H7 (cell line): ENCODE data around the gene GALNT10. TPM values are rescaled to one million over a fixed set of nuclear protein-coding genes. Genes with fewer than 3 reads are reported as not detected.

Experiments used
- total RNA-seq: library from RNA; depleted of rRNA; stranded (reverse); fragments of >200 nt; shearing (Covaris generic); gene quantifications from 2 replicates; pipeline ENCODE4 v1.2.3, GENCODE V29; 2014; rRNA removed

Gene GALNT10
- total RNA-seq, 1 experiment from 2014 or later = 13.8 TPM

Other genes with a start within 250 kb of the GALNT10 start
- 6.1 and 9.6 TPM in 2 replicates for gene FAM114A2, start 151.8 kb upstream of the GALNT10 start, total RNA-seq
- 25.9 and 27.3 TPM in 2 replicates for gene MFAP3, start 151.8 kb upstream of the GALNT10 start, total RNA-seq